Activated CD4-positive, alpha-beta memory T cell treated with anti-CD3 and anti-CD28 coated beads for 36 hours (primary cell): ENCODE measurements around the gene SETD4. TPM values are rescaled to one million over a fixed set of nuclear protein-coding genes. Genes with fewer than 3 reads are reported as not detected.
"Not testable (repeated sequence)": the region's sequence is repeated elsewhere in the genome, so short reads cannot be mapped to it uniquely, and the experiment has no call there.

ENCODE experiments used
- CTCF ChIA-PET: fragments of 350-600 bp; sonication (Branson Sonifier 250); formaldehyde crosslinking; loops from one replicate; lab custom pipeline; 2021; ENCODE audit warnings: antibody characterized with exemption, inconsistent platforms; lab: Charles Lee
- POLR2A ChIA-PET: fragments of 350-600 bp; sonication (Branson Sonifier 250); formaldehyde crosslinking; loops from one replicate; lab custom pipeline; 2021; ENCODE audit warnings: antibody characterized with exemption; lab: Charles Lee
- DNase-seq: peaks from one replicate; pipeline ENCODE4 v3.0.0-alpha.2; 2020
- H3K27ac Mint-ChIP-seq: one replicate; pipeline ENCODE4 v1.8.0; 2021; ENCODE audit warnings: mixed read lengths
- H3K27me3 Mint-ChIP-seq: one replicate; pipeline ENCODE4 v1.8.0; 2021; ENCODE audit warnings: mixed read lengths
- H3K36me3 Mint-ChIP-seq: one replicate; pipeline ENCODE4 v1.8.0; 2021; ENCODE audit warnings: mixed read lengths
- H3K4me1 Mint-ChIP-seq: one replicate; pipeline ENCODE4 v1.8.0; 2021; ENCODE audit warnings: low read depth, mixed read lengths
- H3K4me3 Mint-ChIP-seq: one replicate; pipeline ENCODE4 v1.8.0; 2021; ENCODE audit warnings: mild to moderate bottlenecking, mixed read lengths
- H3K9me3 Mint-ChIP-seq: one replicate; pipeline ENCODE4 v1.8.0; 2021; ENCODE audit warnings: mixed read lengths
- intact Hi-C: fragments of 100-400 bp; cut with micrococcal nuclease; formaldehyde crosslinking; loops from one replicate; pipeline ENCODE4 v1.15.1; 2023
- total RNA-seq, 2 experiments: library from RNA; stranded (reverse); gene quantifications; one replicate each; pipeline ENCODE4 v1.2.3, GENCODE V29; 2021

Gene SETD4
- total RNA-seq = 10 to 100 TPM; 13.5 to 18.9 TPM

- CTCF ChIA-PET = interaction anchor here (0.6 to 2.5 kb wide), 7 partner anchors 13 to 1977 kb away, joined by 3 to 19 read pairs (median 4); no protein-coding TSS in a partner anchor
- H3K27ac Mint-ChIP-seq = peak within 1 kb of the TSS; percentile 90
- peak within 1 kb of the TSS; percentile 82 for H3K4me3 Mint-ChIP-seq
- H3K36me3 Mint-ChIP-seq = peaks cover 28% of the 10 kb centered on the region
- no peaks in the 10 kb centered on the region for H3K9me3 Mint-ChIP-seq
- intact Hi-C loops = loop anchor here (1.0 to 2.0 kb wide), 3 partner anchors 9 to 52 kb away; no protein-coding TSS in a partner anchor
- peaks cover 21% of the 10 kb centered on the region for H3K4me1 Mint-ChIP-seq
- no peaks in the 10 kb centered on the region for H3K27me3 Mint-ChIP-seq
- POLR2A ChIA-PET = interaction anchor here (0.9 to 2.0 kb wide), 3 partner anchors 10 to 260 kb away, joined by 3 to 26 read pairs (median 3); partner anchors contain the start of genes CBR1 and MORC3
- peak; percentile 94 for DNase-seq
Observed at GRCh38 chr21:36060159-36060921, at the start of gene SETD4. TSS of gene SETD4 (minus strand) at chr21:36060526. CDS start at chr21:36058888, 1,638 bp downstream.

GRCh38 chr21:36109868-36110267 lies 49.5 kb upstream of the SETD4 start:
- H3K36me3 Mint-ChIP-seq = no peaks in the 10 kb centered on the region

GRCh38 chr21:36105327-36105842 lies 45.1 kb upstream of the SETD4 start:
- ChIA-PET POLR2A (no interaction called here), CTCF (interaction anchor here (0.6 to 1.0 kb wide), 3 partner anchors 35 to 75 kb away, joined by 3 read pairs; partner anchors contain the start of gene CBR1)
- no peak for DNase-seq
- intact Hi-C loops = no loop called here
- peaks cover 23% of the 10 kb centered on the region for H3K27me3 Mint-ChIP-seq
- no peak overlapping the region for H3K27ac Mint-ChIP-seq
- peaks cover 4% of the 10 kb centered on the region for H3K9me3 Mint-ChIP-seq
- H3K36me3 Mint-ChIP-seq = no peaks in the 10 kb centered on the region
- no peak overlapping the region for H3K4me3 Mint-ChIP-seq
- H3K4me1 Mint-ChIP-seq = peaks cover 7% of the 10 kb centered on the region

More at GRCh38 chr21:36109868-36110267, 49.5 kb upstream of the SETD4 start:
- Mint-ChIP-seq H3K9me3 (no peaks in the 10 kb centered on the region), H3K4me3 (no peak overlapping the region), H3K27ac (no peak overlapping the region), H3K27me3 (peaks cover 14% of the 10 kb centered on the region), H3K4me1 (peaks cover 11% of the 10 kb centered on the region)
- intact Hi-C loops = loop anchor here (10.0 kb wide), 2 partner anchors 175 to 265 kb away; no protein-coding TSS in a partner anchor
- ChIA-PET POLR2A (no interaction called here), CTCF (interaction anchor here (3.6 kb wide), 1 partner anchor 16 kb away, joined by 14 read pairs; no protein-coding TSS in a partner anchor)
- no peak for DNase-seq

GRCh38 chr21:36104317-36105300 lies 44.3 kb upstream of the SETD4 start:
- peak; percentile 55 for DNase-seq
- intact Hi-C loops = no loop called here

GRCh38 chr21:36103434-36103833 lies 43.1 kb upstream of the SETD4 start:
- peaks cover 7% of the 10 kb centered on the region for H3K4me1 Mint-ChIP-seq
- ChIA-PET POLR2A (no interaction called here), CTCF (interaction anchor here (1.0 to 1.8 kb wide), 4 partner anchors 9 to 43 kb away, joined by 3 to 5 read pairs (median 4); partner anchors contain the start of gene SETD4)
- H3K9me3 Mint-ChIP-seq = peaks cover 4% of the 10 kb centered on the region
- no peak overlapping the region for H3K27ac Mint-ChIP-seq
- H3K4me3 Mint-ChIP-seq = no peak overlapping the region
- intact Hi-C loops = no loop called here
- no peak for DNase-seq
- no peaks in the 10 kb centered on the region for H3K36me3 Mint-ChIP-seq
- peaks cover 23% of the 10 kb centered on the region for H3K27me3 Mint-ChIP-seq

More at GRCh38 chr21:36104317-36105300, 44.3 kb upstream of the SETD4 start:
- H3K27ac Mint-ChIP-seq = no peak overlapping the region
- CTCF ChIA-PET = interaction anchor here (0.6 to 1.8 kb wide), 6 partner anchors 7 to 872 kb away, joined by 3 to 5 read pairs (median 3); partner anchors contain the start of genes CBR1 and SETD4
- peaks cover 7% of the 10 kb centered on the region for H3K4me1 Mint-ChIP-seq
- H3K4me3 Mint-ChIP-seq = no peak overlapping the region
- peaks cover 23% of the 10 kb centered on the region for H3K27me3 Mint-ChIP-seq
- peaks cover 4% of the 10 kb centered on the region for H3K9me3 Mint-ChIP-seq
- POLR2A ChIA-PET = no interaction called here
- H3K36me3 Mint-ChIP-seq = no peaks in the 10 kb centered on the region

GRCh38 chr21:36100971-36101641 lies 40.8 kb upstream of the SETD4 start:
- peaks cover 4% of the 10 kb centered on the region for H3K9me3 Mint-ChIP-seq
- no peak overlapping the region for H3K4me3 Mint-ChIP-seq
- H3K36me3 Mint-ChIP-seq = no peaks in the 10 kb centered on the region
- ChIA-PET POLR2A (no interaction called here), CTCF (no interaction called here)
- peaks cover 17% of the 10 kb centered on the region for H3K27me3 Mint-ChIP-seq
- H3K4me1 Mint-ChIP-seq = peaks cover 7% of the 10 kb centered on the region
- intact Hi-C loops = no loop called here
- H3K27ac Mint-ChIP-seq = no peak overlapping the region
- DNase-seq = no peak

- DNase-seq, H3K27me3 Mint-ChIP-seq, CTCF ChIA-PET, H3K36me3 Mint-ChIP-seq, POLR2A ChIA-PET, H3K27ac Mint-ChIP-seq, H3K4me1 Mint-ChIP-seq, H3K9me3 Mint-ChIP-seq, intact Hi-C loops, H3K4me3 Mint-ChIP-seq: not testable (repeated sequence)
Observed at GRCh38 chr21:36099695-36100211, 39.4 kb upstream of the SETD4 start.

GRCh38 chr21:36099000-36099399 lies 38.7 kb upstream of the SETD4 start:
- Mint-ChIP-seq H3K27me3 (peaks cover 2% of the 10 kb centered on the region), H3K9me3 (peaks cover 4% of the 10 kb centered on the region), H3K4me1 (no peaks in the 10 kb centered on the region), H3K4me3 (no peak overlapping the region), H3K36me3 (no peaks in the 10 kb centered on the region), H3K27ac (no peak overlapping the region)
- intact Hi-C loops = no loop called here
- no peak for DNase-seq
- CTCF ChIA-PET = no interaction called here
- POLR2A ChIA-PET = no interaction called here

- H3K36me3 Mint-ChIP-seq = peaks cover 6% of the 10 kb centered on the region
- no peak for DNase-seq
- no peak overlapping the region for H3K4me3 Mint-ChIP-seq
- peaks cover 6% of the 10 kb centered on the region for H3K27me3 Mint-ChIP-seq
- intact Hi-C loops = no loop called here
- peaks cover 9% of the 10 kb centered on the region for H3K9me3 Mint-ChIP-seq
- H3K27ac Mint-ChIP-seq = no peak overlapping the region
- H3K4me1 Mint-ChIP-seq = no peaks in the 10 kb centered on the region
- ChIA-PET POLR2A (no interaction called here), CTCF (no interaction called here)
Observed at GRCh38 chr21:36098182-36098532, 37.8 kb upstream of the SETD4 start.

- ChIA-PET POLR2A (no interaction called here), CTCF (no interaction called here)
- peaks cover 6% of the 10 kb centered on the region for H3K36me3 Mint-ChIP-seq
- no peak overlapping the region for H3K4me3 Mint-ChIP-seq
- H3K9me3 Mint-ChIP-seq = peaks cover 12% of the 10 kb centered on the region
- intact Hi-C loops = no loop called here
- DNase-seq = no peak
- no peak overlapping the region for H3K27ac Mint-ChIP-seq
- no peaks in the 10 kb centered on the region for H3K4me1 Mint-ChIP-seq
- H3K27me3 Mint-ChIP-seq = peaks cover 6% of the 10 kb centered on the region
Observed at GRCh38 chr21:36097427-36098181, 37.3 kb upstream of the SETD4 start.
